Fibroblast of upper back skin (primary cell): ENCODE results near the gene PSMD13.
"Not testable (repeated sequence)": the region's sequence is repeated elsewhere in the genome, so short reads cannot be mapped to it uniquely, and the experiment has no call there.

Experiments
- DNase-seq: peaks from one replicate; pipeline ENCODE4 v3.0.0-alpha.2; 2013

Gene PSMD13

DNA sequence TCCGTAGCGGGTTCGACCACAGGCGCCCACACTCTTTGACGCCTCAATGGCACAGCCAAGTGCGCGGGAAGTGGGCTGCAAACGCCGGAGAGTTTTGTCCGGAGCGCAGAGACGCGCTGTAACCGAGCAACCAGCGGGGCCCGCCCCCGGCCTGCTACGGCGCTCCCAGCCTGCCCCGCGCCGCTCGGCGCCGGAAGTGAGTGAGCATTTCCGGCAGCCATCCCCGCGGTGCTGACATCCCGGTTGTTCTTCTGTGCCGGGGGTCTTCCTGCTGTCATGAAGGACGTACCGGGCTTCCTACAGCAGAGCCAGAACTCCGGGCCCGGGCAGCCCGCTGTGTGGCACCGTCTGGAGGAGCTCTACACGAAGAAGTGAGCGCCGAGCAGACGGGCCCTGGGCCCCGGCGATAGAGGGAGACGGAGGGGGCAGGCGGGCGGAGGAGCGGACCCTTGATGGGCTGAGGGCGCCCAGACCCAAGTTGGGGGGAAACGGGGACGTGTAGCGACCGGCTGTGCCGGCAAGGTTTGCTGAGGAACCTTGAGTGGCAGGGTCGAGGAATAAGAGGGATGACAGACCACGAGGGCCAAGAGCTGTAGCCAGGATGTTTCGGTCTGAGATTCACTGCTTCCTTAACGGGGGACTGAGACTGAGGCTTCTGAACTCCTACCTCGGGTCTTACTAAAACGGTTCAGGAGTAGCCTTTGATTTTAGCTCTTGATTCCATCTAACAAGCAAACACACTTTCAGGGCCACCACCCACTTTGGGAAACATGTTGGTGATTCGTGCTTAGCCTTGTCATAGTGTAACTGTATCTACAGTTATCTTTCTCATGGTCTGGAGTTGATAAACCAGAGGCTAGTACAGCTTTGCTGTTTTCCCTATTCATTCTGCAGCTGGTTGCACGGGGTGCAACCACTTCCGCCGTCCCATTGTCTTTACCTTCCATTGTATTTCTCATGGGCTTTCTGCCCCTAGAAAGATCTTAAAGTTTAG, at the start of gene PSMD13:
Gene PSMD13 (plus strand): TSS at position 203 of the 994 bp plus-strand sequence. CDS start 74 bp downstream, at position 277.
- DNase-seq: peak; percentile 73

DNA sequence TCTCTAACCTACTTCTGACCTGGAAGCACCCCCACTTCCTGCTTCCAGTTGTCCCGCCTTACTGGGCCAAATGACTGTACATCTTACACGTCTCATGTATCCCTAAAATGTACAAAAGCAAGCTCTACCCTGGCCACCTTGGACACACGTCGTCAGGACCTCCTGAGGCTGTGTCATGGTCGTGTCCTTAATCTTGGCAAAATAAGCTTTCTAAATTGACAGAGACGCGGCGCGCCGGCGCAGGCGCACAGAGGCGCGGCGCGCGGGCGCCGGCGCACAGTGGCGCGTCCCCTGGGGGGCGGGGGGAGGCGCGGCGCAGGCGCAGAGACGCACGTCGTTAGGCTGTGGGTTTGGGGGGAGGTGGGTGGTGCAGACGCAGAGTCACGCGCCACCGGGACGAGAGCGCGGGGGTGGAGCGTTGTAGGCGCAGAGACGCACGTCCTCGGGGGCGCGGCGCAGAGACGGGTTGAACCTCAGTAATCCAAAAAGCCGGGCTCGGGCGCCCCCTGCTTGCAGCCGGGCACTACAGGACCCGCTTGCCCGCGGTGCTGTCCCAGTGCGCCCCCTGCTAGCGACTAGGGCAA, 47.5 kb upstream of the PSMD13 start:
- not testable (repeated sequence) for DNase-seq

DNA sequence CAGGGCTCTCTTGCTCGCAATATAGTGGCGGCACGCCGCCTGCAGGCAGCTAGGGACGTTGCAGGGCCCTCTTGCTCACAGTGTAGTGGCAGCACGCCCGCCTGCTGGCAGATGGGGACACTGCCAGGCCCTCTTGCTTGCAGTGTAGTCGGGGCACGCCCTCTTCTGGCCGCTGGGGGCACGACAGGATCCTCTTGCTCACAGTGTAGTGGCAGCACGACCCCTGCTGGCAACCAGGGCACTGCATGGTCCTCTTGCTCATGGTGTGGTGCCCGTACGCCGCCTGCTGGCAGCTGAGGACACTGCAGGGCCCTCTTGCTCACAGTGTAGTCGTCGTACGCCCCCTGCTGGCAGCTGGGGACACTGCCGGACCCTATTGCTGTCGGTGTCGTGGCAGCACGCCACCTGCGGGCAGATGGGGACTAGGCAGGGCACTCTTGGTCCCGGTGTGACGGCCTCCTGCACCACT, 46.9 kb upstream of the PSMD13 start:
- DNase-seq: not testable (repeated sequence)

DNA sequence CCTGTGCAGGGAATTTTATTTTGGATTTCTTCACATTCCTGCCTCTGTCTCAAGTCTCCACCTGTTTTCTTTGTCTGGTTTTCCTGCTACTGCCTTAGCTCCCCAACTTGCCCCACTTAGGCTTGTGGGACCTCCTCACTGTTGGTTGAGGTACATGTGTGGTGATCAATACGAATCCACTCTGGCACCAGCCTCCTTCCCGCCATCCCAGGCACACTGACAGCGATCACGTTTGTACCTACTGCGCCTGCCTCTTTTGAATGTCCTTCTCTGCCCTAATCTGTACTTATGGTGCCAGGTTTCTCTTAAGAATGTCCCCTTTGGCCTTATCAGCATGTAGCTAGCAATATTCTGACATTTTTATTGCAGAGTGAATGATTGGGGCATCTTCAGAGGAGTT, 46.2 kb upstream of the PSMD13 start:
- not testable (repeated sequence) for DNase-seq

DNA sequence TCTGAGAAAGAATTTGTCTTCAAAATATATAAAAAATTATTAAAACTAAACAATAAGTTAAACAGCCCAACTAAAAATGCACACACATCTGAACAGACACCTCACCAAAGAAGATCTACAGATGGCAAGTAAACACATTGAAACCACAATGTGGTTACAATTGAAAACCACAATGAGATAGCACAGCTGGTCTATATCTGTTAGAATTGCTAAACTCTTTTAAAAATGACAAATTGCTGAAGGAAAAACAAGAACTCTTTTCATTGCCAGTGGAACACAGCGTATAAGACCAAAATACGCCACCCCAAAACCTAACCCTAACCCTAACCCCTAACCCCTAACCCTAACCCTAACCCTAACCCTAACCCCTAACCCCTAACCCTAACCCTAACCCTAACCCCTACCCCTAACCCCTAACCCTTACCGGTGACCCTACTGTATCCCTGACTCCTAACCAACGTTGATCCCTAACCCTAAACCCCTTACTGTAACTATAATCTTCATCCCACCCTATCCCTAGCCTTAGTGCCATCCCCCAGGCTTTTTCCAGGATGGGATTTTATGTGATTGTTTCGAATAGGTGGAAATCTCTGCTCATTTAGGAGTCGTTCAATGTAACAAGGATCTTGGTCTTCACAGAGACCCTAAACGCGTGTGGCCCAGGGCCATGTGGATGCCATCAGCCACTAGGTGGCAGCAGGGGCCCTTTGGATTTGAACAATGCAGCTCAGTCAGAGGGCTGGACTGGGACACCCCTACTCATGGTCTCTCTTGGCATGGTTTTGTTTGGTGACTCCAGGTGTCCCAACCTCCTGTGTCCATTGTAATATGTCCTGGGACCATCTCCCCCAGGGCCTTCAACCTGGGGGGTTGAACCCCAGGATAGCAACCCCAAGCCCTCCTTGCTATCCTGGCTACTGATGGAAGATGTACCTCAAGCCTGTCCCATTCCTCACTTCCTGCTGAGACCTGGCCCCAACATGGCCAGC, 45.0 kb upstream of the PSMD13 start:
- not testable (repeated sequence) for DNase-seq

DNA sequence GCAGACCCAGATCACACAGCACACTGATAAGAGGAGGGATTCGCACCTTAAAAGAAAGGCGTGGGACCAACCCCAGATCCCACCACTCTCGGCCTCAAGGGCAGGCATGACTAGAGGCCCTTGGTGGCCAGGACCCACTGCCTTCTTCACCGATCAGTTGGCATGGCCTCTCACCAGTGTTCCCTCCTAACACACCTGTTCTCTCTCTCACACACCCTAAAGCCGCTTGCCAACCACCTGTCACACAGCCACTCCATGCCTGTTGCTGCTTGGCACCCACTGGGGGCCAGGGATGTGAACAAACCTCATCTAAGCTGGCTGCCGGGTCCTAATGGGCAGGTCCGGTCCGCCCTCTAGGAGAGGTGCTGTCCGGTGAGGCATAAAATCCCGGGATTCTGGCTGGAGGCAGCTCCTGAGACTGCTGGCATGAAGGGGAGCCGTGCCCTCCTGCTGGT, 44.1 kb upstream of the PSMD13 start, which contains the start of gene SCGB1C1:
Gene SCGB1C1 (plus strand): TSS at position 405 of the 455 bp plus-strand sequence. CDS start 22 bp downstream, at position 427.
- not testable (repeated sequence) for DNase-seq

DNA sequence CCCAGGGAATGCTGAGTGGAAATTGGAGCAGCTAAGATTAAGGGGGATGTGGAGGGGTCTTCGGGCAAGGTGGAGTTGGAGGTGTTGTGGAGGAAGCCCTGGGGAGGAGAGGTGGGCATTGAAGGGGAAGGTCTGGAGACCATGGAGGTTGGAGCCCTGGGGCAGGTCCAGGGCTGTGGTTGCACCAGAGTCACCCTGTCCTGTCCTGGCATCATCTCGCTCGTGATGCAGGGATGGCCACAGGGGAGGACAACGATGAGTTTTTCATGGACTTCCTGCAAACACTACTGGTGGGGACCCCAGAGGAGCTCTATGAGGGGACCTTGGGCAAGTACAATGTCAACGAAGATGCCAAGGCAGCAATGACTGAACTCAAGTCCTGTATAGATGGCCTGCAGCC, 43.3 kb upstream of the PSMD13 start:
- not testable (repeated sequence) for DNase-seq

DNA sequence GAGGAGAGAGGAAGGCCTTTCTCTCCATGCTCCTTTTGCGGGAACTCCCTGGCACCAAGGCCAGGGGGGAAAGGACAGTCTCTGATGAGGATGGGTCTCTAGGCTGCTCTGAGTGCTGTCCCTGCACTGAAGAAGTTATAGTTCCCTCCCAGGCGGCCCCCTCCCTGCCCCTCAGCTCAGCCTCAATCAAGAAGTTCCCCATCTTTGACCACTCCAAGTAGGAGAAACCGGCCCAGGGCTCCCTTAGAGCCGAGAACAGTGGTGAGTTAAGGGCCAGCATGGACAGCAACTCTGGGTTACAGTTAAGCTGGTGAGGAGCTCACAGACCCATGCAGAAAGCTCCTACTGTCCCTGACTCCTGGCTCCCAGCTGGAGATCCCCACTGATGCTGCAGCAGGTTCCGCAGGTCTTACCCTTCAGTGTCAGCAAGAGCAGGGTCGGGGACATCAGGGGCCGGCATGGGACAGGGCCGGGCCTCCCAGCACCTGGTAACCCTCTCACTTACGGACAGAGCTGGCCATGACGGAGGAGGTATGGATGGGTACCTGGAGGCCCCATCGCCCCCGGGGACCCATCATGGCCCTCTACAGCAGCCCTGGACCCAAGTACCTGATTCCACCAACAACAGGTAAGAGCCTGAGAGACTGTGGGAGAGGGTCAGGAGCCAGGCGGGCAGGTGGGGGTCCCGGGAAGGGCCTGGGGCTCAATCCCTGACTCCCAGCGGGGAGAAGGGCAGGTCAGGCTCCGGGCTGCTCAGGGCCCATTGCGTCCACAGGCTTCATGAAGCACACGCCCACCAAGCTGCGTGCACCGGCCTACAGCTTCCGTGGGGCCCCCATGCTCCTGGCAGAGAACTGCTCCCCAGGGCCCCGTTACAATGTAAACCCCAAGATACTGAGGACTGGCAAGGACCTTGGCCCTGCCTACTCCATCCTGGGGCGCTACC, 39.7 kb upstream of the PSMD13 start:
- DNase-seq: no peak

DNA sequence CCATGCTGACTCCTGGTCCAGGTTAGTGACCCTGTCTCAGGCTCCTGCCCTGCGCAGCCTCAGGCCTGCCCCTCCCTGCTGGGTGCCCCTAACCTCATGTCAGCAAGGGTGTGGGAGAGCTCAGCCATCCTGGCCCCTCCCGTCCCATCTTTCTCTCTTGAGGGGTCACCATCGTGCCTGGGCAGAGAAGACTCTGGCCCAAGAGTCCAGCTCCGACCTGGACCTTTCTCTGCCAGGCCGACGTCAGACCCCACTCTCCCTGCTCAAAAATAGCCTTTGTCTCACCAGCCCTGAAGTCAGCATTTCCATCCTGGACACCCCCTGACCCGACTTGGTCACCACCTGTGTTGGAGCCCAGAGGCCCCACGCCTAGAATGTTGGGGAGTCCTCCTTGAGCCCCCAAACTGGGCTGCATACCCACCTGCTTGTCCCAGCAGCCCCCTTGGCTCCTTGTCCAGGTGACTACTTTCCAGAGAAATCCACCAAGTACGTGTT, 39.0 kb upstream of the PSMD13 start:
- DNase-seq: no peak

DNA sequence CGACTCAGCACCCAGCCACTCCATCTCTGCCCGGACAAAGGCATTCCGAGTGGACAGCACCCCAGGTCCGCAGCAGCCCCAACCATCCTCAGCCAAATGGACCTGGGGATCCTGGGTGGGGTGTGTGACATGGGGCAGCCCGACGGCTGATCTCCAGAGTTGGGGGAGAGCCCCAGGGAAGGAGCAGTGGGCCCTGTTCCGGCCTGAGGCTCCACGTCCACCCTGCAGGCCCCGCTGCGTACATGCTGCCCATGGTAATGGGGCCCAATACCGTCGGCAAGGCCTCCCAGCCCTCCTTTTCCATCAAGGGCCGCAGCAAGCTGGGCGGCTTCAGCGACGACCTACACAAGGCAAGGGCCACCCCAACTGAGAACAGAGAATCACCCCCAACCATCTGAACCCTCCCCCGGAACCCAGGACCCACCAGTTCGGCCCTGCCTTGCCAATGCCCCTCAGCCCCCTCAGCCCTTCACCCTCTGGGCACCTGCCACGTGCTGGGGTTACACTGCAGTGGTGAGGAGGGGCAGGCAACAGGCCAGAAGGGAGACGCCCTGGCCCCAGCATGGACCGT, 38.5 kb upstream of the PSMD13 start:
- no peak for DNase-seq

DNA sequence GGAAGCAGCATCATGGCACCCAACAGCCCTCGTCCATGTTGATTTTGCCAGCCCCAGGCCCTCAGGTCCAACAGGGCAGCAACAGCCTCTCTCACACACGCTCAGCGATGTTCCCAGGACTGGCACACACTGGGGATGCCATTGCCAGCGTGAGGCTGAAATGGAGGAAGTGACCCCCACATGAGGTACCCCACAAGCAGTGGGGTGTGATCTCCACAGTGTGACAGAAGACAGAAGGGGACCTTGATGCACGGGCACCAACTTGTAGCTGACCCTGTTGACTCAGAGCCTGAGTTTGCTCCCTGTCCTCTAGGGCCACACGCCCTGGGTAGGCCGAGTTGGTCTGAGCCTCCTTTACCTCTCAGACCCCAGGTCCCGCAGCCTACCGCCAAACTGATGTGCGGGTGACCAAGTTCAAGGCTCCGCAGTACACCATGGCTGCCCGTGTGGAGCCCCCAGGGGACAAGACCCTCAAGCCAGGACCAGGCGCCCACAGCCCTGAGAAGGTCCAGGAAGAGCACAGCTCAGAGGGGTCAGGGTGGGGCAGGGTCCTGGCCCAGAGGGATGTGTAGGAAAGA, 37.7 kb upstream of the PSMD13 start:
- no peak for DNase-seq

DNA sequence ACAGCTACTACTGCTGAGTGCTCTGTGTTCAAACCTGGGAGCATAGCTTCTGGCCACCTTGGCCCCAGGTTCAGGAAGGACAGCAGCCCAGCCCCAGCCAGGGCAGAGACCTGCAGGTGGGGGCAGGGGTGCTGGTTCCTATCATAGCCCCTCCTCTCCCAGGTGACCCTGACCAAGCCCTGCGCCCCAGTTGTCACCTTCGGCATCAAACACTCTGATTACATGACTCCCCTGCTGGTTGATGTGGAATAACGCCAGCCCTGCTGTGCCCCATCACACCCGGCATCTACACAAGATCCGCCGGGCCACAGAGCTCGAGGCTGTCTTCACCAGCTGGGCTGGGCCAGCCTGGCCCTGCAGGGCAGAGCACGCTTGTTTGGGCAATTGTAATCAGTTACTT, 37.0 kb upstream of the PSMD13 start:
- DNase-seq: no peak

DNA sequence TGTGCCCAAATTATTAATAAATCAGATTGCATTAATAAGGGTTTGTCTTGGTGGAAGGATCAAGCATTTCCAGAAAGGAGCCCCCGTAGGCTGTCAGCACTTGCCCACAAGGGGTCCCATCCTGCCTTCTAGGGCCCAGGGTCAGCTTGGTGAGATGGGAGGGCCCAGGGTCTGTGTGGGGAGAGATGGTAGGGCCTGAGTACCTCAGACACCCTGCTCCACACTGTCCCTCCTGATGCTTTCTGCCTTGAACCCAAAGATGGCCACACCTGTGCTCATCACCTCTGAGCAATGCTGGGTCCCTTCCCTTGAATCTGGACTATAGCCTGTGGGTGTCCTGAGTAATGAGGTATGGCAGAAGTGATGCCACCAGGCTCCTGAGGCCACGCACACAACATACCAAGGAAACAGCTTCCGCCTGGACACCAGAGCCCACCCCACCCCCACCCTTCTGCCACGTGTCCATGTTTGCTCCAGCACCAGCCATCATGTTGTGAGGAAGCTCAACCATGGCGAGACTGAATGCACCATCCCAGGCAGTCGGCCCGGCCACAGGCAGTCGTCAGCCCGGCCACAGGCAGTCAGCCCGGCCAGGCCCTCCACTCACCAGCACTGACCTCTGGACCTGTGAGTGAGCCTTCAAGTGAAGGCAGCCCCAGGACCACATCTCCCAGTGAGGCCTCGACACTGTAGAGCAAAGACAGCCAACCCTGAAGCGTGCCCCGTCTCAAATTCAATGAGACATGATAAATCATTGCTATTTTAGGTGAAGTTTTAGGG, 36.4 kb upstream of the PSMD13 start:
- DNase-seq: no peak

DNA sequence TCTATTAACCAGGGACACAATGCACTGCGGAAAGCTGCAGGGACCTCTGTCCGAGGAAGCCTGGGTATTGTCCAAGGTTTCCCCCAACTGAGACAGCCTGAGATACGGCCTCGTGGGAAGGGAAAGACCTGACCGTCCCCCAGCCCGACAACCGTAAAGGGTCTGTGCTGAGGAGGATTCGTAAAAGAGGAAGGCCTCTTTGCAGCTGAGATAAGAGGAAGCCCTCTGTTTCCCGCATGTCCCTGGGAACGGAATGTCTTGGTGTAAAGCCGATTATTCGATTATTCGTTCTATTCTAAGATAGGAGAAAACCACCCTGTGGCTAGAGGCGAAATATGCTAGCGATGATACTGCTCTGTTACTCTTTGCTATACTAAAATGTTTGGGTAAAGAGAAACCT, 34.8 kb upstream of the PSMD13 start:
- no peak for DNase-seq

DNA sequence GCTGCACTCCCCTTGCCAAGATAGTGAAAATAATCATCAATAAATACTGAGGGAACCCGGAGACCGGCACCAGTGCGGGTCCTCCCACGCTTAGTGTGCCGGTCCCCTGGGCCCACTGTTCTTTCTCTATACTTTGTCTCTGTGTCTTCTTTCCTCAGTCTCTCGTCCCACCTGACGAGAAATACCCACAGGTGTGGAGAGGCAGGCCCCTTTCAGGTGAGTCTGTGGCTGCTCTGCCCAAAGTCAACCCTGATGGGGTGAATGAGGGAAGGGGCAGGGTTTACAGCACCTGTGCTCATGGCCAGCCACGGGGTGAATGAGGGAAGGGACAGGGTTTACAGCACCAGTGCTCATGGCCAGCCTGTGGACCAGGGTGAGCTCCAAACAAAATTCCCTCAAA, 34.3 kb upstream of the PSMD13 start:
- no peak for DNase-seq

DNA sequence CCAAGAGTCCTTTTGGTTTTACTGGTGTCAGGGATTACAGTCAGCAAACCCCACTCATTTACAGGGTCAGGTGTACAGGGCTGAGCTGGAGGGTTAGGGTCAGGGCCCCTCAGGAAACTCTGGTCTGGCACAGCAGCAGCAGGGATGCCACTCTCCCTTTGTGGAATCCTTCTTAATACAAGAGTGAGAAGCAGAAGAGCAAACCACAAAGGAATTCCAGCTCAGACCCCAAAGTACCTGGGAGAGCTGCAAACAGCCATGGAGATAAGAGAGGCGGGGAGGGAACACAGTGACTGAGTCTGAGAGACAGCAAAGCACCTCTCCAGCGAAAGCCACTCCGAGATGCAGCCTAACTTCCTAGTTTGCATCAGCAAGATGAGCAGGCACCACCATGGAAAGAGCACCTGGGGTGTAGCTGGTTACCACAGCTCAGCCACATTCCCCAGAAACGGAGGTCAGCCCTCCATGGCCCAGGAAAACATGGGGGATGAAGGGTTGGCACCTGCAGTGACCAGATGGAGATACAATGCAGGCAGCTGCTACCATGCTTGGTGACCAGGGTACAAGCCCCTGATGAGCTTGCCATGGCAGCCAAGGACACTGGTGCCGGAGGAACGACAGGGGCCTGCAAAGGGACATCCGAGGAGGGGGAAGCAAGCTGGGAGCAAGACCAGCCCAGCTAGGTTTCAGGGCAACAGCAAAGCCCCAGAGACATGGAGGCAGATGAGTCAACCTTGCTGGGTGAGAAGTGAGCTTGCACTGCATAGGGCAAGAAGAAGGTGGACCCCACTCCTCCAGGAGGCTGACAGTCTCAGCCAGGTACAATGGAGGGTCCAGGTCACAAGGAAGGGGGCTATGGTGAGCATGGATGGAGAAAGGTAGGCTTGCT, 33.5 kb upstream of the PSMD13 start:
- DNase-seq: no peak

DNA sequence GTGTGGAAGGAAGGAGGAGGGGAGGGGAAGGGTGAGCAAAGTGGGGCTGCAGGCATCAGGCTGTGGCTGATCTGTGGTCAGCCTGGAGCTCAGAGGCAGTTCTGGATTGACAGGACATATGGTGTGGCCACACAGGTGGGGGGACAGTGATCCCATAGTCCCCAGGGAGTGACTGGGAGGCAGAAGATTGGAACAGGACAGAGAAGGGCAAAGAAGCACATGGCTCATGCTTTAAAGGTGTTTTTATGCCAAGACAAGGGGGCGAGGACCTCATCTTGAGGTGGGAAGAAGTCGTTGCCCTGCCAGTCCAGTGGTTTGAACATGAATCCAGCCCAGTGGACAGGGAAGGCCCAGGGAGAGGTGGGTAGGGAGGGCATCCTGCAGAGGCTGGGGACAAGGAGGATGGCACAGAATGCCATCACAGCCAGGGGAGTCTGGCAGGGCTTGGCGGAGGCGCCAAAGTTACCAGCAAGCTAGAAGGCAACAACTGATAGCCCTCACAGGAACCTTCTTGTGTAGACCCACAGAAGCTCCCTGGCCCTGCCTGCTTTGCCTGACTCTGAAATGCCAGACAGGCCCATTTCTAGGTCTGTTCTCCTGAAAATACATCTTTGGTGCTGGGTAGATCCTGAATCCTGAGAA, 32.7 kb upstream of the PSMD13 start:
- DNase-seq: no peak

DNA sequence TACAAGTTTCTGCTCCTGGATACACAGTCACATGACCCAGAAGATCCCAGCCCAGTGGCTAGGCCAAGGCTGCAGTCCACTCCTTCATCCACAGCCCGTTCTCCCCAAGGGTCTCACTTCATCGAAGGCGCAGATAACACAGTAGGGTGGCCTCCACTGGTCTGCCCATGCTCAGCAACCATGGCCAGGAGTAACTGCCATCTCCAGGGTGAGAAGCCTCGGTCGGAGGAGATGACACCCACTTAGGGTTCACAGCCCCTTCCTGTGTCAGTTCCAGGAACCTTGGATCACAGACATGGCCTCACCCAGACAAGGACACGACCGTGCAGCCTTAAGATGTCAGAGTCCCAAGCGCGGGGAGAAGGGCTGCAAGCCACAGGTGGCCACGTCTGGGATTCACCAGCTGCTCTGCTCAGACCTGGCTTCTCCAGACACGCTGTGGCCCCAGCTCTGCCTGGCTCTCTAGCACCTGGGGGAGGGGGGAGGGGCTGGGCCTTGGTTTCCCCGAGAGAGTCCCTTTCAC, 32.1 kb upstream of the PSMD13 start:
- no peak for DNase-seq
